ENCODE results near the gene DNAJC15. TPM values are rescaled to one million over a fixed set of nuclear protein-coding genes. Genes with fewer than 3 reads are reported as not detected.
A peak's percentile ranks its signal among the peaks of the same experiment; 100 is the strongest.

Gene DNAJC15
- total RNA-seq, 1 experiment from 2014 or later: 12.5 TPM

- peak overlapping the region; percentile 51 for H3K4me3 ChIP-seq (ENCODE audit: low read length)
- H3K9me2 ChIP-seq (replicated peaks; ENCODE audit: low read length): no peaks in the 10 kb centered on the region
- H3K9ac ChIP-seq (ENCODE audit: low read length): no peak overlapping the region; the same call in 1 of the 2 replicates
- H3K79me2 ChIP-seq (ENCODE audit: low read length): no peaks in the 10 kb centered on the region
- H4K20me1 ChIP-seq (ENCODE audit: low read length): no peaks in the 10 kb centered on the region
- no TSS peak for BruUV-seq (replicated peaks)
- H3K4me1 ChIP-seq (ENCODE audit: insufficient read depth, low read length): peaks cover 5% of the 10 kb centered on the region; the same call in 1 of the 2 replicates
- peak; percentile 31 for DNase-seq
- H3K27ac ChIP-seq (ENCODE audit: low read length): no peak overlapping the region
- H3F3A ChIP-seq (ENCODE audit: low read length, unreplicated experiment): no peaks in the 10 kb centered on the region
- intact Hi-C loops (cut with micrococcal nuclease): loop anchor here (5.0 to 10.0 kb wide), 3 partner anchors 423 to 789 kb away; partner anchors contain the start of genes CCDC122 and LACC1
- no peaks in the 10 kb centered on the region for H3K27me3 ChIP-seq (ENCODE audit: low read length)
- 0 out of 2 replicates have a peak, but pooled peaks cover 3% of the 10 kb centered on the region for H3K36me3 ChIP-seq (ENCODE audit: low read depth, low read length)
- peak overlapping the region; percentile 78 for H3K4me2 ChIP-seq (ENCODE audit: low read length)
- no peaks in the 10 kb centered on the region for H3K9me3 ChIP-seq (ENCODE audit: low read length)
- TF ChIP-seq EZH2phosphoT487 (IDR thresholded peaks at IDR 0.05; ENCODE audit: borderline replicate concordance, low read length): no peak
- no peak for TF ChIP-seq CTCF (conservative IDR thresholded peaks at IDR 0.05; ENCODE audit: low read depth, low read length)
- no peak for TF ChIP-seq EZH2 (IDR thresholded peaks at IDR 0.05; ENCODE audit: low read length, unreplicated experiment)
- ChIA-PET POLR2A (ENCODE audit: unreplicated experiment) (interaction anchor here (0.6 to 0.7 kb wide), 2 partner anchors 32 to 1024 kb away, joined by 3 to 4 read pairs; no protein-coding TSS in a partner anchor), CTCF (interaction anchor here (1.2 kb wide), 1 partner anchor 44 kb away, joined by 6 read pairs; no protein-coding TSS in a partner anchor)
- peak overlapping the region; percentile 49 for H2AFZ ChIP-seq (ENCODE audit: low read length)
- ATAC-seq: peak; percentile 63
Measured at GRCh38 chr13:43088093-43088511, 64.7 kb downstream of the DNAJC15 start.

DNA sequence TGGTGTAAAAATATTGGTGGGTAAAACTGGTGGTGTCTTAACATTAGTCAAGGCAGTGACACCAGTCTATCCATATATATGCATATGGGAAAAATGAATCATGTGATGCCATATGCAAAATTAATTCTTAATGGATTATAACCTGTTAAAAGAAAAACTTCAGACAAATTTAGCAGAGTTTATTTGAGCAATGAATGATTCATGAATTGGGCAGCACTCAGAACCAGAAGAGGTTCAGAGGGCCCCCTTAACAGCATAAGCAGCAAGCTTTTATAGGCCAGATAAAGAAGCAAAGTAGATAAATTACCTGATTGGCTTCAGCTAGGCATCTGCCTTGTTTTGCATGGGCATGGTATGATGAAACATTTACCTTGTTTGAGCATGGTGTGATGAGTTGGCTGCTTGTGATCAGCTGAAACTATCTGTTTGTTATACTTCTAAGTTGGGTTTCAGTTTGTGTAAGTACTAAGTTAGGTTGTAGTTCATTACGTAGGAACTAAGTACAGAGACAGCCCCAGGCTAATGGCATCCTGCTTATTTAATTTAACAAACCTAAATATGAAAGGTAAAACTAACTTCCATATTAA is 66.6 kb downstream of the DNAJC15 start:
- ChIA-PET POLR2A (ENCODE audit: unreplicated experiment) (no interaction called here), CTCF (no interaction called here)
- H3K79me2 ChIP-seq (ENCODE audit: low read length): no peaks in the 10 kb centered on the region
- ATAC-seq (no peak), DNase-seq (no peak)
- H3K36me3 ChIP-seq (ENCODE audit: low read depth, low read length): 0 out of 2 replicates have a peak, but pooled peaks cover 3% of the 10 kb centered on the region
- TF ChIP-seq CTCF (conservative IDR thresholded peaks at IDR 0.05; ENCODE audit: low read depth, low read length) (no peak), EZH2phosphoT487 (IDR thresholded peaks at IDR 0.05; ENCODE audit: borderline replicate concordance, low read length) (no peak), EZH2 (IDR thresholded peaks at IDR 0.05; ENCODE audit: low read length, unreplicated experiment) (no peak)
- H4K20me1 ChIP-seq (ENCODE audit: low read length): no peaks in the 10 kb centered on the region
- H3K9ac ChIP-seq (ENCODE audit: low read length): no peak overlapping the region
- BruUV-seq (replicated peaks): no TSS peak
- H3K9me2 ChIP-seq (replicated peaks; ENCODE audit: low read length): no peaks in the 10 kb centered on the region
- H3K4me2 ChIP-seq (ENCODE audit: low read length): no peak overlapping the region
- H3K27ac ChIP-seq (ENCODE audit: low read length): no peak overlapping the region
- peaks cover 5% of the 10 kb centered on the region for H3K4me1 ChIP-seq (ENCODE audit: insufficient read depth, low read length)
- no peaks in the 10 kb centered on the region for H3K9me3 ChIP-seq (ENCODE audit: low read length)
- no peak overlapping the region for H2AFZ ChIP-seq (ENCODE audit: low read length)
- no peaks in the 10 kb centered on the region for H3K27me3 ChIP-seq (ENCODE audit: low read length)
- H3K4me3 ChIP-seq (ENCODE audit: low read length): no peak overlapping the region
- intact Hi-C loops (cut with micrococcal nuclease): loop anchor here (5.0 to 10.0 kb wide), 3 partner anchors 425 to 787 kb away; partner anchors contain the start of genes CCDC122 and LACC1
- H3F3A ChIP-seq (ENCODE audit: low read length, unreplicated experiment): no peaks in the 10 kb centered on the region

DNA sequence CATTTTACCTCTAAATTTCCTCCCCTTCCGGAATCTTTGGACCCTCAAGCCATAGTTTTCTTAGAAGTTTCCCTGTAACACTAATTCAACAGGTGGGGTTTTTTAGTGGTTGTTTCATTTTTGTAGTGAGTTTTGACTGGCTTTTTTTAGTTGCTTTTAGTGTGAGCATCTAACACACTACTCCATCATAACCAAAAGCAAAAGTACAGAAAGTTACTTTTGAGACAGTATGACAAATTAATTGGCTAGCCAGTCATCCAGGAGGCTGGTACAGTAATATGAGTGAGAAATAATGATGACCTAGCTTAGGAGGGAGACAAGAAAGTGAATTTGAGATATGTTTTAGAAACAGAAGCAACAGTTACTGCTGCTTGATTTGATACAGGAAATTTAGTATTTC is 71.5 kb downstream of the DNAJC15 start:
- ChIA-PET POLR2A (ENCODE audit: unreplicated experiment) (no interaction called here), CTCF (no interaction called here)
- no peaks in the 10 kb centered on the region for H3K9me2 ChIP-seq (replicated peaks; ENCODE audit: low read length)

More for the DNA sequence above, 71.5 kb downstream of the DNAJC15 start:
- DNase-seq (no peak), ATAC-seq (no peak)
- no peak overlapping the region for H3K4me3 ChIP-seq (ENCODE audit: low read length)
- H3K9me3 ChIP-seq (ENCODE audit: low read length): no peaks in the 10 kb centered on the region
- H3K9ac ChIP-seq (ENCODE audit: low read length): no peak overlapping the region
- H3K4me1 ChIP-seq (ENCODE audit: insufficient read depth, low read length): no peaks in the 10 kb centered on the region; the same call in 1 of the 2 replicates
- intact Hi-C loops (cut with micrococcal nuclease): no loop called here
- BruUV-seq (replicated peaks): no TSS peak
- no peak for TF ChIP-seq EZH2phosphoT487 (IDR thresholded peaks at IDR 0.05; ENCODE audit: borderline replicate concordance, low read length)
- TF ChIP-seq CTCF (conservative IDR thresholded peaks at IDR 0.05; ENCODE audit: low read depth, low read length): no peak
- no peak for TF ChIP-seq EZH2 (IDR thresholded peaks at IDR 0.05; ENCODE audit: low read length, unreplicated experiment)
- no peaks in the 10 kb centered on the region for H4K20me1 ChIP-seq (ENCODE audit: low read length)
- no peaks in the 10 kb centered on the region for H3K36me3 ChIP-seq (ENCODE audit: low read depth, low read length)
- H3K4me2 ChIP-seq (ENCODE audit: low read length): no peak overlapping the region
- no peaks in the 10 kb centered on the region for H3F3A ChIP-seq (ENCODE audit: low read length, unreplicated experiment)
- no peaks in the 10 kb centered on the region for H3K79me2 ChIP-seq (ENCODE audit: low read length)
- no peak overlapping the region for H2AFZ ChIP-seq (ENCODE audit: low read length)
- H3K27ac ChIP-seq (ENCODE audit: low read length): no peak overlapping the region
- H3K27me3 ChIP-seq (ENCODE audit: low read length): no peaks in the 10 kb centered on the region
